ENCODE data around the gene NRXN2.

NRXN2 gene

DNA sequence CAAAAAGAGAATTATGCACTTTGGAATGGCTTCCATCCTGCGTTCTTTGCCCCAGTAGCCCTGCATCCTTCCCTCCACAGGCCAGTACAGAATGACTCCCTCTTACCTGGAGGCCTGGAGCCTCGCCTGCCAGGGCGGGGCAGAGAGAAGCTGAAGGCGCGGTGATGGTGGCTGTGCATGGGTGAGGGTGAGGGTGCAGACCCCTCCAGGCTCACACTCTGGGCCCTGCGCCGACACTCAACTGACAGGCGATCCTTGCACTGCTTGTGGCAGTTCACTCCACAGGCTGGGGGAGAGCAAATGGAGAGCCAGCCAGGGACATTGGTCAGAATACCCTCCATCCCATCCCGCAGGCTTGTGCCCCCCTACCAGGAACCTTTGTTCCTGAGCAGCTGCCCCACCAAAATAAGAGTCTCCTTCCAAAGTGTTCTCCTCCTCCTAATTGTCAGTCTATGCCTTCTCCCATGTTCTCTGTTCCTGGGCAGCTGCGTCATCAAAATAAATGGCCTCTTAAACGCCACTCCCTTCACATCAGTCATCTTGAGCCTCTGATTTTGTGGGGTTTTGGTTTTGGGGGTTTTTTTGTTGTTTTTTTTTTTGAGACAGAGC lies 5.9 kb upstream of the NRXN2 start:
- Histone ChIP-seq H3F3A (ENCODE audit: control insufficient read depth, insufficient read depth) (no peaks in the 10 kb centered on the region), H3K4me2 (ENCODE audit: low read length) (no peak overlapping the region), H3K4me1 (ENCODE audit: control insufficient read depth, low read length) (peaks cover 6% of the 10 kb centered on the region), H3K79me2 (ENCODE audit: control insufficient read depth, low read length) (no peaks in the 10 kb centered on the region), H3K4me3 (ENCODE audit: low read length) (no peak overlapping the region), H3K9me2 (replicated peaks; ENCODE audit: control insufficient read depth, low read length) (no peaks in the 10 kb centered on the region), H3K27ac (ENCODE audit: low read depth, low read length) (no peak overlapping the region), H4K20me1 (ENCODE audit: control insufficient read depth, insufficient read depth, low read depth, low read length) (no peaks in the 10 kb centered on the region), H3K27me3 (ENCODE audit: control insufficient read depth, low read length) (no peaks in the 10 kb centered on the region), H3K36me3 (ENCODE audit: control insufficient read depth, low read length) (peaks cover 24% of the 10 kb centered on the region), H3K9me3 (ENCODE audit: control insufficient read depth, insufficient read depth, low read length) (no peaks in the 10 kb centered on the region)
- TF ChIP-seq, protein P1, sequence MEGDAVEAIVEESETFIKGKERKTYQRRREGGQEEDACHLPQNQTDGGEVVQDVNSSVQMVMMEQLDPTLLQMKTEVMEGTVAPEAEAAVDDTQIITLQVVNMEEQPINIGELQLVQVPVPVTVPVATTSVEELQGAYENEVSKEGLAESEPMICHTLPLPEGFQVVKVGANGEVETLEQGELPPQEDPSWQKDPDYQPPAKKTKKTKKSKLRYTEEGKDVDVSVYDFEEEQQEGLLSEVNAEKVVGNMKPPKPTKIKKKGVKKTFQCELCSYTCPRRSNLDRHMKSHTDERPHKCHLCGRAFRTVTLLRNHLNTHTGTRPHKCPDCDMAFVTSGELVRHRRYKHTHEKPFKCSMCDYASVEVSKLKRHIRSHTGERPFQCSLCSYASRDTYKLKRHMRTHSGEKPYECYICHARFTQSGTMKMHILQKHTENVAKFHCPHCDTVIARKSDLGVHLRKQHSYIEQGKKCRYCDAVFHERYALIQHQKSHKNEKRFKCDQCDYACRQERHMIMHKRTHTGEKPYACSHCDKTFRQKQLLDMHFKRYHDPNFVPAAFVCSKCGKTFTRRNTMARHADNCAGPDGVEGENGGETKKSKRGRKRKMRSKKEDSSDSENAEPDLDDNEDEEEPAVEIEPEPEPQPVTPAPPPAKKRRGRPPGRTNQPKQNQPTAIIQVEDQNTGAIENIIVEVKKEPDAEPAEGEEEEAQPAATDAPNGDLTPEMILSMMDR (IDR thresholded peaks at IDR 0.05; ENCODE audit: low read depth, low read length, poor library complexity, severe bottlenecking): no peak
- no peak for TF ChIP-seq EZH2phosphoT487 (IDR thresholded peaks at IDR 0.05; ENCODE audit: borderline replicate concordance, low read length)

DNA sequence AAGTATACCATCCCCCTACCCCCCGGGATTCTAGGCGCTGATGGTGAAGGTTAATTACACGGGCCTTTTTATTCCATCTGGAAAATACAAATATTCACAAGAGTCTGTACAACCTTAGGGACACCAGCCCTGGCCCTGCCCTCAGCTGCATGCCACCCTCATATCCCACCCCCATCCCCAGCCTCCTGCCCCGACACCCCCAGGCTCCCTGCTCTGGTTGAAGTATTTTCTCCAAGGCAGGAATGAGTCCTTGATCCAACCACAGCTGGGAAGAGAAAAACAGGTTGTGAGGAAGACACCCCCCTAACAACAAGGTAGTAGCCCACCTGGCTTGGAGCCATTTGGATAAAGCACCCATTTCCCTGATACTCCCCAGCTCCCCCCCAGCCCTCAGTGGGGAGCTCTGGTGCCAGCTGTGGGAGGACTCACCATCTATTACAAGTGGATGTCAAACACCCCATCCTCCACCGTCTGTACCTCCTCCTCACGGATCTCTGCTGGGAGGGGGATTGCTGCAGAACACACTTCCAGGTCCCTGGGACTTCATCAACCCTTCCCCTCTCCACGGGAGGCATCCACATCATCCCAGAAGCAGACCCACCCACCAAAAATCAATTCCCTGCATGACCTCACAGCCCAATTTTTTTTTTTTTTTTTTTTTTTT lies 4.0 kb upstream of the NRXN2 start:
- no peaks in the 10 kb centered on the region for H3K9me3 ChIP-seq (ENCODE audit: control insufficient read depth, insufficient read depth, low read length)
- no peaks in the 10 kb centered on the region for H3K79me2 ChIP-seq (ENCODE audit: control insufficient read depth, low read length)
- H3F3A ChIP-seq (ENCODE audit: control insufficient read depth, insufficient read depth): no peaks in the 10 kb centered on the region
- H3K27ac ChIP-seq (ENCODE audit: low read depth, low read length): no peak overlapping the region
- no peaks in the 10 kb centered on the region for H4K20me1 ChIP-seq (ENCODE audit: control insufficient read depth, insufficient read depth, low read depth, low read length)
- peaks cover 6% of the 10 kb centered on the region for H3K27me3 ChIP-seq (ENCODE audit: control insufficient read depth, low read length)
- H3K36me3 ChIP-seq (ENCODE audit: control insufficient read depth, low read length): peaks cover 20% of the 10 kb centered on the region
- TF ChIP-seq EZH2phosphoT487 (IDR thresholded peaks at IDR 0.05; ENCODE audit: borderline replicate concordance, low read length): no peak
- TF ChIP-seq, protein P1 (IDR thresholded peaks at IDR 0.05; ENCODE audit: low read depth, low read length, poor library complexity, severe bottlenecking): no peak
- peaks cover 13% of the 10 kb centered on the region for H3K4me1 ChIP-seq (ENCODE audit: control insufficient read depth, low read length)
- H3K4me2 ChIP-seq (ENCODE audit: low read length): no peak overlapping the region
- no peaks in the 10 kb centered on the region for H3K9me2 ChIP-seq (replicated peaks; ENCODE audit: control insufficient read depth, low read length)
- no peak overlapping the region for H3K4me3 ChIP-seq (ENCODE audit: low read length)

DNA sequence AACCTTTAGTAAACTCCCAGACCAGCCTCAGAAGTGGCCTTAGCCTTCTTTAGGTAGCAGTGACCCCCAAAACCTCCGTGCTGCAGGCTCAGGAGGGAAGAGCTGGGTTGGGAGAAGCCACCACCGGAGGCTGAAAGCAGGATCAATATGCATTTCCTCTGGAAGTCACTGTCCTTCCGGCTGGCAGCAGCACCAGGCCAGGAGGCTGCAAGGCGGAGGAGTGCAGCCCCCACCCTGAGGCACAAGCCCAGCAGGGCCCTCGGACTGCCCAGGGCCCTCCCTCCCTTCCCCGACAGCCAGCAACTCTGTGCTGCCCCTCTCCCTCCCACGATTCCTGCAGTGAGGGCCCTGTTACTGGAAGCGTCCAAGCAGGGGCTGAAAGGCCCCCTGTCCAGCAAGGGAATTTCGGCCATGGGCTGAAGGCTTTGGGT lies 3.2 kb upstream of the NRXN2 start:
- peaks cover 14% of the 10 kb centered on the region for H3K27me3 ChIP-seq (ENCODE audit: control insufficient read depth, low read length)
- H3K36me3 ChIP-seq (ENCODE audit: control insufficient read depth, low read length): peaks cover 13% of the 10 kb centered on the region
- no peak overlapping the region for H3K27ac ChIP-seq (ENCODE audit: low read depth, low read length)
- no peaks in the 10 kb centered on the region for H3K9me3 ChIP-seq (ENCODE audit: control insufficient read depth, insufficient read depth, low read length)
- H3K79me2 ChIP-seq (ENCODE audit: control insufficient read depth, low read length): no peaks in the 10 kb centered on the region
- no peaks in the 10 kb centered on the region for H3K9me2 ChIP-seq (replicated peaks; ENCODE audit: control insufficient read depth, low read length)
- no peaks in the 10 kb centered on the region for H4K20me1 ChIP-seq (ENCODE audit: control insufficient read depth, insufficient read depth, low read depth, low read length)
- TF ChIP-seq EZH2phosphoT487 (IDR thresholded peaks at IDR 0.05; ENCODE audit: borderline replicate concordance, low read length): no peak
- TF ChIP-seq, protein P1 (IDR thresholded peaks at IDR 0.05; ENCODE audit: low read depth, low read length, poor library complexity, severe bottlenecking): no peak
- no peak overlapping the region for H3K4me2 ChIP-seq (ENCODE audit: low read length)
- H3F3A ChIP-seq (ENCODE audit: control insufficient read depth, insufficient read depth): no peaks in the 10 kb centered on the region
- H3K4me1 ChIP-seq (ENCODE audit: control insufficient read depth, low read length): peaks cover 13% of the 10 kb centered on the region
- no peak overlapping the region for H3K4me3 ChIP-seq (ENCODE audit: low read length)
